Keratinocyte (primary cell): ENCODE data around the gene USP30. TPM values are rescaled to one million over a fixed set of nuclear protein-coding genes. Genes with fewer than 3 reads are reported as not detected.

Experiments
- DNase-seq: peaks from one replicate; pipeline ENCODE4 v3.0.0-alpha.2; 2011; ENCODE audit warnings: low read depth, missing footprints, low spot score
- FAIRE-seq: peaks from 2 replicates; lab custom pipeline; 2011; peaks lifted over from hg19 to GRCh38; lab: Jason Lieb, UNC
- H2AFZ ChIP-seq: 2 replicates; pipeline ENCODE4 v1.6.0; 2012; ENCODE audit warnings: low read length, control low read depth, inconsistent platforms; ENCODE audit not compliant: control insufficient read depth
- H3K27ac ChIP-seq: 2 replicates; pipeline ENCODE4 v1.5.1; 2011; ENCODE audit warnings: low read length; ENCODE audit not compliant: control insufficient read depth, insufficient read depth
- H3K27me3 ChIP-seq: 3 replicates; pipeline ENCODE4 v1.6.0; 2011; ENCODE audit warnings: low read length; ENCODE audit not compliant: control insufficient read depth, insufficient read depth; ENCODE audit errors: extremely low read depth
- H3K36me3 ChIP-seq, 2 experiments: 2 replicates in 1 of 2; 3 replicates in 1 of 2; pipeline ENCODE4 v1.5.1; 2011; ENCODE audit warnings: low read length in 2 of 2, mild to moderate bottlenecking in 1 of 2; ENCODE audit not compliant: control insufficient read depth in 2 of 2, insufficient read depth in 2 of 2; ENCODE audit errors: extremely low read depth in 1 of 2
- H3K4me1 ChIP-seq: 3 replicates; pipeline ENCODE4 v1.5.1; 2011; ENCODE audit warnings: low read length; ENCODE audit not compliant: control insufficient read depth, insufficient read depth; ENCODE audit errors: extremely low read depth
- H3K4me2 ChIP-seq: 3 replicates; pipeline ENCODE4 v1.6.0; 2011; ENCODE audit warnings: low read depth, low read length; ENCODE audit not compliant: control insufficient read depth, insufficient read depth; ENCODE audit errors: extremely low read depth
- H3K4me3 ChIP-seq, 3 experiments: fragments of 200-600 bp in 1 of 3; sonication (generic) in 1 of 3; 2 replicates in 2 of 3; 3 replicates in 1 of 3; pipeline ENCODE4 v1.5.1; 2011 to 2016; ENCODE audit warnings: low read length in 3 of 3, mild to moderate bottlenecking in 3 of 3, control low read depth in 2 of 3, inconsistent platforms in 1 of 3, low read depth in 1 of 3, mixed read lengths in 1 of 3, mixed run types in 1 of 3, moderate library complexity in 1 of 3; ENCODE audit not compliant: control insufficient read depth in 2 of 3, insufficient read depth in 2 of 3; ENCODE audit errors: extremely low read depth in 1 of 3
- H3K79me2 ChIP-seq: 2 replicates; pipeline ENCODE4 v1.6.0; 2012; ENCODE audit warnings: low read length; ENCODE audit not compliant: control insufficient read depth, insufficient read depth
- H3K9ac ChIP-seq: 3 replicates; pipeline ENCODE4 v1.6.0; 2011; ENCODE audit warnings: low read length; ENCODE audit not compliant: control insufficient read depth, insufficient read depth; ENCODE audit errors: extremely low read depth
- H3K9me1 ChIP-seq: 3 replicates; pipeline ENCODE4 v1.6.0; 2011; ENCODE audit warnings: low read length; ENCODE audit not compliant: control insufficient read depth, insufficient read depth; ENCODE audit errors: extremely low read depth
- H3K9me3 ChIP-seq: 2 replicates; pipeline ENCODE4 v1.5.1; 2012; ENCODE audit warnings: low read depth, low read length; ENCODE audit not compliant: control insufficient read depth
- H4K20me1 ChIP-seq: 3 replicates; pipeline ENCODE4 v1.6.0; 2011; ENCODE audit warnings: low read length; ENCODE audit not compliant: control insufficient read depth, insufficient read depth; ENCODE audit errors: extremely low read depth
- CTCF ChIP-seq, 3 experiments: IDR thresholded peaks in 1 of 3; conservative IDR thresholded peaks in 1 of 3; optimal IDR thresholded peaks in 1 of 3; 2 replicates in 2 of 3; 3 replicates in 1 of 3; pipeline versions ENCODE3 to v1.5.1; 2011; ENCODE audit warnings: low read length in 3 of 3, mild to moderate bottlenecking in 3 of 3, moderate library complexity in 2 of 3, control low read depth in 1 of 3, inconsistent platforms in 1 of 3; ENCODE audit not compliant: insufficient read depth in 2 of 3; ENCODE audit errors: extremely low read depth in 1 of 3
- EZH2 ChIP-seq: IDR thresholded peaks from one replicate; pipeline ENCODE4 v1.6.1; 2012; ENCODE audit warnings: inconsistent platforms, mild to moderate bottlenecking, low read length, moderate library complexity
- dilution Hi-C: fragments of 300-500 bp; cut with MboI; formaldehyde crosslinking; loops from one replicate; pipeline ENCODE4 v1.7.0; 2020; ENCODE audit warnings: low sequenced_read_pairs; ENCODE audit not compliant: extremely low pct_ligation_motif_present
- polyA plus RNA-seq, 5 experiments: library from polyadenylated mRNA; depleted of rRNA in 3 of 5; stranded (reverse) in 3 of 5; stranded (forward) in 1 of 5; unstranded in 1 of 5; fragments of >200 nt; gene quantifications; 1 replicate in 1 of 5; 2 replicates in 3 of 5; 3 replicates in 1 of 5; pipeline versions ENCODE4 v1.2.1 to v1.2.3, GENCODE V29; 2011 to 2012; ENCODE audit warnings: missing spikeins in 2 of 5, low read depth in 1 of 5, low replicate concordance in 1 of 5

The USP30 gene
- polyA plus RNA-seq, 1 donor (not counting 4 experiments of a cell fraction or from before 2014, with no cell fraction given) = 10.0 TPM

GRCh38 chr12:109065154-109065852 lies 12.9 kb downstream of the USP30 start:
- no peaks in the 10 kb centered on the region for H3K9me1 ChIP-seq
- no peak overlapping the region for H3K4me2 ChIP-seq
- no peaks in the 10 kb centered on the region for H4K20me1 ChIP-seq
- dilution Hi-C loops = no loop called here
- no peak overlapping the region for H2AFZ ChIP-seq
- H3K27me3 ChIP-seq = no peaks in the 10 kb centered on the region
- H3K27ac ChIP-seq = no peak overlapping the region
- no peak overlapping the region for H3K4me3 ChIP-seq
- no peaks in the 10 kb centered on the region for H3K4me1 ChIP-seq
- FAIRE-seq (no peak), DNase-seq (no peak)
- H3K36me3 ChIP-seq = peaks cover 0 to 4% of the 10 kb centered on the region in 2 experiments
- no peak overlapping the region for H3K9ac ChIP-seq
- no peaks in the 10 kb centered on the region for H3K9me3 ChIP-seq
- no peaks in the 10 kb centered on the region for H3K79me2 ChIP-seq
- TF ChIP-seq CTCF (optimal IDR thresholded peaks at IDR 0.05 in 1 of 3, IDR thresholded peaks at IDR 0.05 in 1 of 3, conservative IDR thresholded peaks at IDR 0.05 in 1 of 3; ENCODE audit: extremely low read depth in 1 of 3, insufficient read depth in 2 of 3, low read length in 3 of 3) (no peak), EZH2 (no peak)

- Histone ChIP-seq H3K79me2 (no peaks in the 10 kb centered on the region), H3K4me1 (no peaks in the 10 kb centered on the region), H2AFZ (no peak overlapping the region), H4K20me1 (no peaks in the 10 kb centered on the region), H3K9me3 (no peaks in the 10 kb centered on the region), H3K27ac (no peak overlapping the region), H3K4me2 (no peak overlapping the region), H3K36me3 (peaks cover 0 to 4% of the 10 kb centered on the region in 2 experiments), H3K9me1 (no peaks in the 10 kb centered on the region), H3K9ac (no peak overlapping the region), H3K27me3 (no peaks in the 10 kb centered on the region), H3K4me3 (no peak overlapping the region)
- TF ChIP-seq EZH2 (no peak), CTCF (optimal IDR thresholded peaks at IDR 0.05 in 1 of 3, IDR thresholded peaks at IDR 0.05 in 1 of 3, conservative IDR thresholded peaks at IDR 0.05 in 1 of 3; ENCODE audit: extremely low read depth in 1 of 3, insufficient read depth in 2 of 3, low read length in 3 of 3) (no peak)
- FAIRE-seq = no peak
- dilution Hi-C loops = no loop called here
- no peak for DNase-seq
Measured at GRCh38 chr12:109065853-109066193, 13.4 kb downstream of the USP30 start.
